Effector memory CD4-positive, alpha-beta T cell (primary cell): ENCODE data around the gene WBP1.
"Not testable (repeated sequence)": the region's sequence is repeated elsewhere in the genome, so short reads cannot be mapped to it uniquely, and the experiment has no call there.

Source experiments
- DNase-seq, 3 donors: peaks; one replicate each; pipeline ENCODE4 v3.0.0-alpha.2; 2020
- H3K27ac ChIP-seq: 2 replicates; pipeline ENCODE4 v1.7.0; 2013; ENCODE audit warnings: mild to moderate bottlenecking, low read length, moderate library complexity; ENCODE audit not compliant: insufficient read depth, poor library complexity, severe bottlenecking
- H3K27me3 ChIP-seq: replicated peaks from 2 replicates; pipeline ENCODE4 v1.7.0; 2013; ENCODE audit warnings: mild to moderate bottlenecking, low read length; ENCODE audit not compliant: insufficient read depth, control insufficient read depth, poor library complexity, severe bottlenecking
- H3K36me3 ChIP-seq: 2 replicates; pipeline ENCODE4 v1.7.0; 2013; ENCODE audit warnings: mild to moderate bottlenecking, low read length, moderate library complexity; ENCODE audit not compliant: control insufficient read depth, insufficient read depth
- H3K4me1 ChIP-seq: 2 replicates; pipeline ENCODE4 v1.7.0; 2013; ENCODE audit warnings: low read length, mild to moderate bottlenecking; ENCODE audit not compliant: control insufficient read depth, insufficient read depth, poor library complexity, severe bottlenecking
- H3K4me3 ChIP-seq: 2 replicates; pipeline ENCODE4 v1.7.0; 2013; ENCODE audit warnings: low read length, low read depth, mild to moderate bottlenecking; ENCODE audit not compliant: insufficient read depth, poor library complexity, severe bottlenecking
- H3K9me3 ChIP-seq: 2 replicates; pipeline ENCODE4 v1.7.0; 2013; ENCODE audit warnings: mild to moderate bottlenecking, low read length, moderate library complexity; ENCODE audit not compliant: control insufficient read depth

WBP1 gene

DNA sequence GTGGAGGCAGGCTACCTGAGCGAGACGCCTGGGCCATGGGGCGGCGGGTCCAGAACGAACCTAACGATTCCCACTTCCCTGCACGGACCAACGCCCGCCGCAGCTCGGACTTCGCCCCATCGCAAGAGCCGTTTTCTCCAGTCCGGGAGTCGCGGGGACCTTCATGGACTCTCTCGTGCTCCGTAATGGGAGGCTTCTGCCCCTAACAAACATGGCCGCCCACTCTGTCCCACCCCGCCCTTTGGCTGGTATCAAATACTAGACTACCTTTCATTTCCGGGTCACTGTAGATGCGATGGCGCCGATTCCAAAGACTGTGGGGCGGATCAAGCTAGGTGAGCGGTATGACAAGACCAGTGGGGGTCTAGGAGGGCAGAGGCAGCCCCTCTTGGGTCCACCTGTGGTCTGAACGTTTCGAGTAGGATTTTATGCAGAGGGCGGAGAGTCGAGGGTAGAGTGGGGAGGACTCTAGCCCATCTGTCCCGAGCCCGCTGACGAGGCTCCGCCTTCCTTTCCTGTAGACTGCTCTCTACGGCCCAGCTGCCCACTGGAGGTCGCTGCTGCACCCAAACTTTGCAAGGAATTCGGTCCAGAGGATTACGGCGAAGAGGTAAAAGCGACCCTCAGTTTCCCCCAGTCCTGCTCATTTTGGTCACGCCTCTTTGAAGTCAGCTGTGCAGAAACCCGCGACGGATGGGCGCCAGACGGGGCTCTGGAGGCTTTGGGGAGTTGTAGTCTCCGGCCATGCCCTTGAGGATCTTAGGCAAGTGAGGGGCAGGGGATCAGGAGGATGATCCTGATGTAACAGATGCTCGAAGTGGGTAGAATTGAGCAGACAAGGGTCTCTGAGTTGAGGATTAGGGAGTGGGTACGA is 24.8 kb downstream of the WBP1 start, which contains the start of the genes CCDC142 and TTC31:
Gene CCDC142 (minus strand): TSS at position 198 of the 874 bp plus-strand sequence. CDS start 161 bp downstream, at position 37.
Gene TTC31 (plus strand): TSS at position 281 of the 874 bp plus-strand sequence. CDS start 15 bp downstream, at position 296.
- H3K9me3 ChIP-seq: no peaks in the 10 kb centered on the region
- peak; percentile 84 to 90 (median 89) for DNase-seq
- peaks cover 21% of the 10 kb centered on the region for H3K4me1 ChIP-seq
- H3K27me3 ChIP-seq: no peaks in the 10 kb centered on the region
- peak within 1 kb of the TSS; percentile 98 for H3K27ac ChIP-seq
- H3K36me3 ChIP-seq: peaks cover 8% of the 10 kb centered on the region
- peak within 1 kb of the TSS; percentile 100 for H3K4me3 ChIP-seq

DNA sequence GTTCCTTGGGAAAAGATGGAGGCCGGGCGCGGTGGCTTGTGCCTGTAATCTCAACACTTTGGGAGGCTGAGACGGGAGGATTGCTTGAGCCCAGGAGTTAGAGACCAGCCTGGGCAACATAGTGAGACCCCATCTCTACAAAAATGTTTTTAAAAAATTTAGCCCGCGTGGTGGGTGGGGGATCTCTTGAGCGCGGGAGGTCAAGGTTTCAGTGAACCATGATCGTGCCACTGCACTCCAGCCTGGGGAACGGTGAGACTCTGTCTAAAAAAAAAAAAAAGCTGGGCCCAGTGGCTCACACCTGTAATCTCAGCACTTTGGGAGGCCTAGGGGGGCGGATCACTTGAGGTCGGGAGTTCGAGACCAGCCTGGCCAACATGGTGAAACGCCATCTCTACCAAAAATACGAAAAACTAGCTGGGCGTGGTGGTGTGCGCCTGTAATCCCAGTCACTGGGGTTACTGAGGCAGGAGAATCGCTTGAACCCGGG is 25.5 kb downstream of the WBP1 start:
- peaks cover 21% of the 10 kb centered on the region for H3K4me1 ChIP-seq
- not testable (repeated sequence) for DNase-seq, H3K27me3 ChIP-seq, H3K9me3 ChIP-seq
- H3K4me3 ChIP-seq: peak overlapping the region; percentile 100
- H3K36me3 ChIP-seq: peaks cover 14% of the 10 kb centered on the region
- peak overlapping the region; percentile 98 for H3K27ac ChIP-seq

DNA sequence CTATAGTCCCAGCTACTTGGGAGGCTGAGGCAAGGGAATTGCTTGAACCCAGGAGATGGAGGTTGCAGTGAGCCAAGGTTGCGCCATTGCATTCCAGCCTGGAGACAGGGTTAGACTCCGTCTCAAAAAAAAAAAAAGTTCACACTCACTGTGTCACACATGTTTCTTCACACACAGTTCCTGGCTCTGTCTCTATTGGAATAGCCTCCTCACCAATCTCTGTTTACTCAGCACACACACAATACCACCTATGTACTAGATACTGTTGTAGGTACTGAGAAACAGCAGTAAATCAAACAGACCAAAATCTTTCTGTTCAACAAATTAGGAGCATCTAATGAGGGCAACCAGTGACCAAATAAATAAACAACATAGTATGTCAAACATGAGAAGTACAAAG is 27.9 kb downstream of the WBP1 start:
- H3K27me3 ChIP-seq: no peaks in the 10 kb centered on the region
- H3K27ac ChIP-seq: no peak overlapping the region
- H3K4me1 ChIP-seq: peaks cover 16% of the 10 kb centered on the region
- no peak for DNase-seq
- H3K36me3 ChIP-seq: peaks cover 25% of the 10 kb centered on the region
- H3K9me3 ChIP-seq: no peaks in the 10 kb centered on the region
- H3K4me3 ChIP-seq: no peak overlapping the region

DNA sequence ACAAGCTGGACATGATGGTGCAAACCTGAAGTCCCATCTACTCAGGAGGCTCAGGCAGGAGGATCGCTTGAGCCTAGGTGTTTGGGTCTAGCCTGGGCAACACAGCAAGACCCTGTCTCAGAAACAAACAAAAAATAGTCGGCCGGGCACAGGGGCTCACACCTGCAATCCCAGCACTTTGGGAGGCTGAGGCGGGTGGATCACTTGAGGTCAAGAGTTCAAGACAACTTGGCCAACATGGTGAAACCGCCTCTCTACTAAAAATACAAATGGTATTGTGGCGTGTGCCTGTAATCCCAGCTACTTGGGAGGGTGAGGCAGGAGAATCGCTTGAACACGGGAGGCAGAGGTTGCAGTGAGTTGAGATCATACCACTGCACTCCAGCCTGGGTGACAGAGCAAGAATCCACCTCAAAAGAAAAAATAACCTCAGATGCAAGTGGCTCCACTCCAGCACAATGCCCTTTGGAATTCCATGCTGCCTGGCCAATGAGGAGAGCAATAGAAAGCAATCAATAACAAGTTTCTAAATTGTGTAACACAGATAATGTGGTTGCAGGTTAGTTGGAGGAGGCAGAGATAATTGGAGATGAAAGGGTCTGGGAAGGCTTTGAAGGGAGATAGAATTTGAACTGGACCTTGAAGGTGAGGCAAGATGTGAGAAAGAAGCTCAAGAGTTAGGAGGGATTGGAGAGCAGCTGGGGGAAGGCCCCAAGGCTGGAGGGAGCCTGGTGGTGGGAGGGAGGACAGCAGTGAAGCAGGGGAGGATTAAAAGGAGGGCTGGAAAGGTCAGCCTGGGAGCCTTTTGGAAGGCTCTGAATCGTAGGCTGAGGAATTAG is 30.6 kb downstream of the WBP1 start:
- no peak overlapping the region for H3K27ac ChIP-seq
- H3K4me1 ChIP-seq: no peaks in the 10 kb centered on the region
- H3K4me3 ChIP-seq: no peak overlapping the region

DNA sequence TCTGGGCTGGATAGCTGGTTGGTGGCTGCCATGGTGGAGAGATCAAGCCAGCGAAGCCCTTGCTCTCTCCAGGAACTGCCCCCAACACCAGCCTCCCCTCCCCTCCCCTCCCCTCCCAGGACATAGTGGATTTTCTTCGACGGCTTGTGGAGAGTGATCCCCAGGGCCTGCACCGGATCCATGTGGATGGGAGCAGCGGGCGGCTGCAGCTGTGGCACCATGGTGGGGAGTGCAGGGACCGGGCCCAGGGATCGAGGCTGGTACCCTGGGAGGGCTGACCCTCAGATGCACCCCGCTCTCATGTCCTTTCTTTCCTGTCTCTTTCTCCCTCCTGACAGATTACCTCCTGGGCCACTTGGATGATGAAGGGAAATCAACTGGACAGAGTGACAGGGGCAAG is 31.7 kb downstream of the WBP1 start:
- Histone ChIP-seq H3K36me3 (peaks cover 51% of the 10 kb centered on the region), H3K27me3 (no peaks in the 10 kb centered on the region), H3K4me1 (no peaks in the 10 kb centered on the region), H3K27ac (no peak overlapping the region), H3K9me3 (no peaks in the 10 kb centered on the region), H3K4me3 (no peak overlapping the region)
- DNase-seq: no peak

More for the DNA sequence above, 30.6 kb downstream of the WBP1 start:
- Histone ChIP-seq H3K36me3 (peaks cover 51% of the 10 kb centered on the region), H3K9me3 (no peaks in the 10 kb centered on the region), H3K27me3 (no peaks in the 10 kb centered on the region)
- no peak for DNase-seq

DNA sequence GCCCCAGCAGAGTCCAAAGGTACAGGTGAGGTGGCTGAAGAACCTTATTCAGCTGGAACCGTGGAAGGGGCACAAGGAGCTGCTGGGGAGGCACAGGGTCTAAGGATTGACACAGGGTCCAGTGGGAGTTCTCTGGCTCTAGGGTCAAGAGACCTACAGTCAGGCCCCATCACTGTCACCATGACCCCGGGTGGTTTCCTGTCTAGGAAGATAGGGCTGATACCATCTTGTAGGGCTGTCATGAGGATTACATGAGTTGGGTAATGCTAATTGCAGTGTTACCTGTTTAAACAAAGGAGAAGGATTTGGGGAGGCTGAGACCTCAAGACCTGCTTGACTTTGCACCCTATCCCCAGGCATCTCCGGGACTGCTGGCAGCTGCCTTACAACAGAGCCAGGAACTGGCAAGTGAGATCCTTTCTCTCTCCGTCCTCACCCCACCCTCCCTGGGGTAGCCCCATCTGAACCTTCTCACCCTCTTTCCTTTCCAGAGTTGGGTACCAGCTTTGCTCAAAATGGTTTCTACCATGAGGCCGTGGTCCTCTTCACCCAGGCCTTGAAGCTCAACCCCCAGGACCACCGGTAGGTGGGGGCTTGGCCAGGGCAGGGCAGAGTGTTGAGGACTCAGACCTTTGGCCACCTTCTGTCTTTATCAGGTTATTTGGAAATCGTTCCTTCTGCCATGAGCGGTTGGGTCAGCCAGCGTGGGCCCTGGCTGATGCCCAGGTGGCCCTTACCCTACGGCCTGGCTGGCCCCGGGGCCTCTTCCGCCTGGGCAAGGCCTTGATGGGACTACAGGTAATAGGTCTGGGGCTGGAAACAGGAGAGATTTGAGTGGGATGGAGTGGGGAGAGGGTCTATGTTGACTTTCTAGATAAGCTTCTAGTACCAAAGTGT is 33.7 kb downstream of the WBP1 start:
- Histone ChIP-seq H3K4me3 (no peak overlapping the region), H3K27ac (no peak overlapping the region), H3K27me3 (no peaks in the 10 kb centered on the region), H3K9me3 (no peaks in the 10 kb centered on the region), H3K4me1 (no peaks in the 10 kb centered on the region), H3K36me3 (peaks cover 43% of the 10 kb centered on the region)
- no peak for DNase-seq

DNA sequence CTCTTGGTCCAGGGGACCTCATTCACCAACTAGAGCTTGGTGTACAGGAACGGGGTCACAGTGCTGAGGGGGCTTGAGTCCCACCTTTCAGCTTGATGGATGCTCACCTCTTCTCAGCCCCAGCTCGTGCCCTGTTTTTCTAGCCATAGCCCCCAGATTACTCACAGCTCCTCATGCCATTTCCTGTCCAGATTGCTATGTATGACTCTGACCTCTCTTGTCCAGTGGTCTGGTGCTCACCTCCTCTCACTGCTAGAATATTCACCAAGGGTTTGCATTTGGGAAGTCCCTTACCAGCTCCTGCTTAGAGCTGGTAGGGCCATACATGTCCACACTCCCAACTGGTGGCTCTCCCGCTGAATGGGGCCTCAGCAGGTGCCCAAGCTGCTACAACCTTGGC is 35.3 kb downstream of the WBP1 start:
- Histone ChIP-seq H3K36me3 (peaks cover 40% of the 10 kb centered on the region), H3K9me3 (no peaks in the 10 kb centered on the region), H3K4me1 (peaks cover 12% of the 10 kb centered on the region), H3K4me3 (no peak overlapping the region), H3K27ac (no peak overlapping the region), H3K27me3 (peaks cover 5% of the 10 kb centered on the region)
- no peak for DNase-seq

DNA sequence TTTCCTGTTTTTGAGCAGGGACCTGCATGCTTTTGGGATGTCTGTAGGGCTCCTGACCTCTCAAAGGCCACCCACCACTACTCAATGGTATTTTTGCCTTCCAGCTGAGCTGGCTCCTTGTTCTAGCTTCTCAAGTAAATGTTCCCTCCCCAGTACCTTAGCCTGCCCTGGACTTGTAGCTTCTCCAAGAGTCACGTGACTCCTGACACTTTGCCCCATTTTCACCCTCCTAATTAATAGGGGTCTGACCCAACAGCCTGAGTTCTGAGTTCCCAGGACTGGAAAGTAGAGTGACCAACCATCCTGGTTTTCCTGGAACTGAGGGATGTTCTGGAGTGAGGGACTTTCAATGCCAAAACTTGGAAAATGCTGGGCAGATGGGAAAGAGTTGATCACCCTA is 37.2 kb downstream of the WBP1 start:
- no peaks in the 10 kb centered on the region for H3K9me3 ChIP-seq
- peaks cover 33% of the 10 kb centered on the region for H3K36me3 ChIP-seq
- peaks cover 22% of the 10 kb centered on the region for H3K27me3 ChIP-seq
- H3K27ac ChIP-seq: no peak overlapping the region
- H3K4me3 ChIP-seq: no peak overlapping the region
- no peak for DNase-seq
- H3K4me1 ChIP-seq: peaks cover 22% of the 10 kb centered on the region

DNA sequence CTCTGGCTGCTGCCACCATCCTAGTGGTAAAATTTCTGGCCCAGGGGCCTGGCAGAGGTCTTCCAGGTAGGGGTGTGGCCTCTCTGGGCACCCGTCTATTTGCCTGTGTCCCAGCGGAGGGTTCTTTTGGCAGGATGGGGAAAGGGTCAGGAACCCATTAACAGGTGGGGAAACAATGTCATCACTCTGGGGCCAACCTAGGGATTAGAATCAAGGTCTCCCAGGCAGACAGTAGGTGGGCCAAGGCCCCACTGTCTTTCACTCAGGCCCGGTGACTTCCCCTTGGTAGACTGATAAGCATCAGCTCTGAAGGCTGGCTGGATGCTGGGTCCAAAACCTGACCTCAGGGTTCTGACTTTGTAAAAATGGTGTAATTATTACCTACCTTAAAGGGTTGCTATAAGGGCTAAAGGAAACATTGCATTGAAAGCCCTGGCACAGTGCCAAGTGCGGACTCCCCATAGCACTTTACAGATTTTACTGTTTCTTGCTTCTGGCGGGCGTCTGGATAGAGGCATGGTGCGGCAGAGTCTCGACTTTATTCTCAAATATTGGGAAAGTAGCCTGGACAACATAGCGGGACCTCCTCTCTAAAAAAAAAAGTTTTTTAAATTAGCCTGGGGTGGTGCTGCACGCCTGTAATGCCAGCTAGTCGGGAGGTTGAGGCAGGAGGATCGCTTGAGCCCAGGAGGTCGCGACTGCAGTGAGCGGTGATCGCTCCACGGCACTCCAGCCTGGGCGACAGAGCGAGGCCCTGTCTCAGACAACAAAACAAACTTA is 38.9 kb downstream of the WBP1 start:
- Histone ChIP-seq H3K27me3 (peaks cover 34% of the 10 kb centered on the region), H3K4me1 (peaks cover 22% of the 10 kb centered on the region), H3K27ac (no peak overlapping the region), H3K9me3 (no peaks in the 10 kb centered on the region), H3K36me3 (peaks cover 16% of the 10 kb centered on the region), H3K4me3 (no peak overlapping the region)
- DNase-seq: no peak
